Amniotic epithelial cell (primary cell): ENCODE measurements around the gene GRAP2.

Experiments
- DNase-seq: peaks from one replicate; pipeline ENCODE4 v3.0.0-alpha.2; 2010; ENCODE audit warnings: low read depth

GRAP2 gene

DNA sequence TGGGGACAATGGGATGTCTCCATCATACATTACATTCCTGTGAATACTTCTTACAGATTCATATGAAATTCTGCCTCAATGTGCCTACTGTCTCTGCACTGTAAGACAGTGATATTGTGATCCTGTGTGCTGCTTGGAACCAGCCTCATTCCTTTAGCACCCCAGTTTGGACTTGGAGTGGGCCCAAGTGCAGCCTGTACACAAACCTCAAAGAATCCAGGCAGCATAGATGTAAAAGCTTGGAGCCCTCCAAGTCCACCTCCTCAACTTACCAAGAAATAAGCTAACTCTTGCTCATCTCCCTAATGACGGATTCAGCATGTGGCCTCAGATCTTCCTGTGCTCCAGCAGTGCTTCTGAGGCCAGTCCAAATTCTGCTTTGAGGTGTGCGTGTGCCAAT lies 24.4 kb downstream of the GRAP2 start:
- no peak for DNase-seq

DNA sequence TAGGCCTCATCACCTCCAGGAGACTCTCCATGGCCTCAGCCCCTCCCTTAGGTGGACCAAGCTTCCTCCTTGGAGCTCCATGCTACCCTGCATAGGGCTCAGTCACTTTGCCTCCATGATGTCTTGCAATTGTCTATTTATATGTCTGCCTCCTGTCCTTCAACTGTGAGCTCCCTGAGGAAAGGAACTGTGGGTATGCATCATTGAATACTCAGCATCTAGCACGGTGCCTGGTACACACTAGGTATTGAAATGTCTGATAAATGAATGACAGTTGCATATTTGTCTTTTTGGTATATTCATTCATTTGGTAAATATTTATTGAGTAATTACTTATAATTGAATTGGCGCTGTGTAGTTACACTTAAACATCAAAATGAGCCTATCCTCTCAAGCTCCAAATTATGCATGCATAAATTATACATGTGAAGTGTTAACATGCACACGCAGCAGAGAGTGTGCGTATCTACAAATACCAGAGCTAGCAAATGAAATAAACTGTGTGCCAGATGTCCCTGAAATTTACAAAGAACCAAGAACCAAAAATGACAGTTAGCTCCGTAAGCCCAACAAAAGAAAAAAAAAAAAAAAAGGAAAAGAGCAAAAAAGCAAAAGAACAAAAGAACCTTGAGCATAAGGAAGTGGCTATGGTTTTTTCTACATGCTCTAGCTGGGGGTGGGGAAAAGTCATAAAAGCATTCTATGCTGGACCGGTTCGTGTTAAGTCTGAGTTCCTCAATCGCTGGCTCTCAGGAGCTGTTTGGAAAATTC lies 25.2 kb downstream of the GRAP2 start:
- no peak for DNase-seq

DNA sequence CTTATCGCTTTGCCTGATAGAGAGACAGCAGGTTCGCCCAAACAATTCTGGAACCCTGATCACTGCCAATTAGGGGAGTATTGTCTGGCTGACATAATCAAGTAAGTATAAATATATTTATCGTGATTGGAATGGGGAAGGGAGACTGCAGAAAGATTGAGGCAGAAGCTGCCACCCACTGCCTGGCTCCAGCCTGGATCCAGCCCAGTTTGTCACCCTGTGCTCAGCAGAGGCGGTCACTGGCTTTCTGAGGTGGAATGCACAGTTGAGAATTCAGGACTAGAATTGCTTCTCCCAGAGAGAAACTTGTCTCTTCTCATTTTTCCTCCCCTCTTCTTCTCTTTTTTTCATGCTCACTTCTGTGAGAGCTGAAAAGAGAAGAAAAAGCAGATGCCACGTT lies 25.9 kb downstream of the GRAP2 start:
- DNase-seq: no peak

DNA sequence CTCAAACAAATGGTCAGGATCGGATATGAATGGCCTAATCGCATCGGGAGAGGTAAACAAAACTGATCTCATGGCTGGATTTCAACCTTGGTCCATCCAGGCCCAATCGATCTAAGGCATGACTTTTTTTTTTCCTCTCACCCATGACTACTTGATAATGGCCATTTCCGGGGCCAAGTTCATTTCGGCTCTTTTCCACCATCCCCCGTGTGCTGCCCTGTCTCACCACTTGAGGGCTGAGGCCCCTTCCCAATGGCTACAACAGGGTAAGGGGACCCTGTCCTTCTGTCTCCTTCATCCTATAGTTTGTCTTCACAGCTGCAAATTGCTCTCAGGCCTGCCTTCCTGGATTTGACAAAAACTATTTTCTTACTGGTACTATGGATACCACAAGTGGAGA lies 26.7 kb downstream of the GRAP2 start:
- no peak for DNase-seq

DNA sequence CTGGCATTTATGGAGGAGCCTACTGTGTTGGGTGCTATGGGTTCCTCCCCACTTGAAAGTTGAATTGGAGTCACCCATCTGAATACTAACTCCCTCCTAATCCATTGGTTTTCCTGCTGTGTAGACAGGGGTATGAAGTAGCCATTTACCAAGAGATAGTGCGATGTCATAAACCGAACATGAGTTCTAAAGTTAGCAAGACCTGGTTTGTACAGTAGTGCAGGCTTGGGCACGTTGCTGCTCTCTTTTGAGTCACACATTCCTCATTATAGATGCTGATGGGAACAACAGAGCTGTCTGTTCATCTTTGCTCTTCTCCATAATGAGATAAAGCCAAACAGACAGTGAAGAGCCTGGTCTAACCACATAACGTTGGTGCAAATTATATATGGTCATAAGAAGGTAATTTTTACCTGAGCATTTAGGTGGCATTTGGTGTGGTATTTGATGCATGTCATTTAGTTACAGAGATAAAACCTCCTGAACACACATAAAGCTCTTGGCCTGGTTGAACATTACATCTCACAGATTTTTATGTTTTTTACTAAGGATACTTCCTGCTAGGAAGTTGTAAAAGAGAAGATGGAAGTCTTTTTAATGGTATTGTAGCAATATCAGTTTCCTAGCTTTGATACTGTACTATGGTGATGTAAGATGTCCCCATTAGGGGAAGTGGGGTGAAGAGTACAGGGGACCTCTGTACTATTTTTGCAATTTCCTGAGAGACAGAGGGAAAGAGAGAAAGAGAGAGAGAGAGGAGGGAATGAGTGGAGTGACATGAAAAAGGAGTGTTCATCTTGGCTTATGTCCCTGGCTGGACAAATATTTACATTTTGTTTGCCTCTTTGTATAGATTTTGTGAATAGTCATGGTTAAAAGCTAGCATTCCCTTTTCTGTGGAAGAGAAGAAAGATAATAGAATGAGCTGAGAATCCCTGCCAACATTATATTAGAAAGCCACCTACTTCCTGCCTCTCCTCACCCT lies 27.9 kb downstream of the GRAP2 start:
- DNase-seq: no peak

DNA sequence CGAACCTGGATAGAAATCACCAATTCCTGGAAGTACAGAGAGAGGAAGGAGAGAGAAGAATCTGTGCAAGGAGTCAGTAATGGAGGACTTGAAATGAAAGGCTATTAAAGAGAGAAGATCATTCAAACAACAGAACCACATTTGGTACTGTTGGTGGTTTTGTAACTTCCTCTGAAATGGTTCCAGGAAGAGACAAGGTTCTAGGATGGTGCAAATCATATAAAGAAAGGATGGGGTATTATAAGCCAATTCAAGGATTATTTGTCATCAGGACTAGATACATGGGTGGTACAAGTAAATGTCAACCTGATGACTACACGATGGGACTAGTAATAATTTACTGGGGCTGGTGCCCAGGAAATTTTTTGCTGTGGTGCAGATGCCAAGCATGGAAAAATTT lies 30.4 kb downstream of the GRAP2 start:
- no peak for DNase-seq

DNA sequence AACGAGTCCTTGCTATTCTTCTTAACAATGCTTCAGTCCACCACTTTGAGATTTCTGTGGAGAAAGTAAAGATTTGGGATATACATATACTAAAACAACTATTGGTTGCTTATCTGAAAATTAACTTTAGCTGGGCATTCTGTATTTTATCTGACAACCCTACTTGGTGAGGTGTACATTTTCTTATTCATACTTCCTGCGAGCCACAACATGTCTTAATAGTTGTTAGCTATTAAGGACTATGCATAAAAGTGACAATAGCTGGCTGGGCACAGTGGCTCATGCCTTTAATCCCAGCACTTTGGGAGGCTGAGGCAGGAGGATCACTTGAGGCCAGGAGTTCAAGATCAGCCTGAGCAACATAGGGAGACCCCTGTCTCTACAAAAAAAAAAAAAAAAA lies 31.3 kb downstream of the GRAP2 start:
- DNase-seq: no peak

DNA sequence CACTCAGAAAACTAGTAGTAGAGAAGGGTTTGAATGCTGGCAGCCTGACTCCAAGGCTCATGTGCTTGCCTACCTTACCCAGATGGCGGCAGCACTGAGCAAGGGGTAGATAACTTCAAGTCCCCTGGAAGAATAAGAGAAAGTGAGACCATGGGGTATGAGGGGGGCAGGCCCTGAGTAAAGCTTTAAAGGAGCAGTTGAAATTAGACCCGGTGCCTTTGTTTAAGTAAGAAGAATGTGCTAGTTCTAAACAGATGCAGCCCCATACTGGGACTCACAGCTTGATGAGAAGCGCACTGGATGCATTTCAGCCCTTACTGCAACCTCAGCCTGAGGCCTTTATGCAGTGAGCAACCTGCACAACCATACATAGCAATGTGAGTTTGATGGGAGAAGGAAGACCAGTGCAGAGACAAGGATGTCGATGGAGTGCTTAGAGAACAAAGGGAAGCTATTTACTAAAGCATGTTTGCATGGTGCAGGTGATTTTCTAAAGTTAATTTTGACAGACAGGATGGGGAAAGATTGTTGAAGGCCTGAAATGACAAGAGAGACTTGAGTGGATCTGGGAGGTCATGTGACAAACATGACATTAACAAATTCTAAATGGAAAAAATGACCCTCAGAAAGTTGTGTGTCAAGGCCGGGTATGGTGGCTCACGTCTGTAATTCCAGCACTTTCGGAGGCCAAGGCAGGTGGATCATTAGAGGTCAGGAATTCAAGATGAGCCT lies 32.2 kb downstream of the GRAP2 start:
- peak; percentile 33 for DNase-seq

DNA sequence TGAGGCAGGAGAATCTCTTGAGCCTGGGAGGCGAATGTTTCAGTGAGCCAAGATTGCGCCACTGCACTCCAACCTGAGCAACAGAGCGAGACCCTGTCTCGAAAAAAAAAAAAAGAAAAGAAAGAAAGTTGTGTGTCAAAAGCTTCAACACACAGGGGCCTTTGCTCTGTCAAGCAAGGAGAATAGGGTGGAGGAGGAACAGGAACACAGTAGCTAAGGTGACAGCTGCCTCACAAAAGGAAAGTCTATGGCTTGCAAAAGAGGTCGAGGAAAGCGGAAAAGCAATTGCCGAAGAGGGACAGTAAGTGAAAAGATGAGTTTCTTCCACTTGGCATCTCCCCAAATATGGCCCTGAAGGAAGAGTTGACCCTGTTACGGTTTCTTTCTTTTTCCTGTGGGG lies 32.9 kb downstream of the GRAP2 start:
- no peak for DNase-seq

DNA sequence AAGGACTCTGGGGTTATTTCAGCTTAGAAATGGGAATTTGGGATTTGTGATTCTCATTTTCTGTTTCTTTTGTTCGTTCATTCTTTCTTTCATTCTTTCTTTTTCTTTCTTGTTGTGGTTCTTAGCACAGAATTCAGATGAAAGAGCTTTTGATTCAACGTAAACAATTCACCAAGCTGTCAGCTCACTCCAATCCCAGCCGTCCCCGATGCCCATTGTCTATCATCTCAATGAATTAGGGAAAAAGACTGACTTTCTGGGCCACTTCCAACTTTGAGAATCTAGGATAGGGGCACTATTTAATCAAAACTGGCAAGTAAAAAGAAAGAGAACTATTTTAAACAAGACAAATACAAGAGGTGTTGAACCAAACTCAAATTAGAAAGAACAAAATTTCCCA lies 34.2 kb downstream of the GRAP2 start:
- no peak for DNase-seq

DNA sequence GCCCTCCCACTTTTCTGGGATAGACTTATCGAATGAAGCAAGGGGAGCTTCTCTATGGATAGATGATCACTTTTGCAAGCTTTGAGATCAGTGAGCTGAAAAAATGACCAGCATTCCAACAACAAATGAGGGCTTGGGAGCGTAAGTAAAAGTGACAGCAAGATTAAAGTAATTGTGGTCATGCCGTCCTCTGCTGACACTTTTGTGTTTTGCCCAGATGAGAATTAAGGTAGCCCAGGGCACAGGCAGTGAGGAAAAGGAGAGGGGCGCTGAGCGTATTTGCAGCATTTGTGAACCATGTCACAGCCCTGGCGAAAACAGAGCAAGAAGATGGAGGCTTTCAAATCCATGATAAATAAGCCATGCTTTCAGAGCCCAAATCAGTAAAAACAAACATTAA lies 34.7 kb downstream of the GRAP2 start:
- no peak for DNase-seq

DNA sequence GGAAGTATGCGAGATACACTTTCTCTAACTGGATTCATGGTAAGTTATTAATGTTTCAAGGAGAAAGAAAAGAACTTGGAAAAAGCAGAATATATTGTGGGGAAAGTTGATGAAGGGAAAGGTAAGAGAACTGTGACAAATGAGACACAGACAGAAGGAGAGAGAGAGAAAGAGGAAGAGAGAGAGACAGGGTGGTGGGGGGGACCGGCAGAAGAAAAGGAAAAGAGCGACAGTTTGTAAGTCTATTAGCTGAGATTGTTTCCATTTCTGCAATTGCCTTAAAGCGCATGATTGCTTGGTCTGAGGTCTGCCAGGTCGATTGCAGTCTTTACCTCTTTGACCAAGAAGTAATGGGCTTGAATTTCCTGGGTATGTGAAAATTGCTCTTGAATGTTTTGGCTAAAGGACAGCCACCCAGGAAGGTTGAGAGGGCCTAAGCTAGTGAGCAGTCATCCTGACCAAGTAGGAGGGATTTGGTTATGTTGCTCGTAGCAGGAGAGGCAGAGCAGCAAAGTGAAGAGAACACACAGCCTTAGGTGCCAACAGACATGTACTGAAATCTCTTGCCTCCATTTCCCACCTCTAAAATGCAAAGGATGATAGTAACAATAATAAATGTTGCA lies 35.8 kb downstream of the GRAP2 start:
- no peak for DNase-seq

DNA sequence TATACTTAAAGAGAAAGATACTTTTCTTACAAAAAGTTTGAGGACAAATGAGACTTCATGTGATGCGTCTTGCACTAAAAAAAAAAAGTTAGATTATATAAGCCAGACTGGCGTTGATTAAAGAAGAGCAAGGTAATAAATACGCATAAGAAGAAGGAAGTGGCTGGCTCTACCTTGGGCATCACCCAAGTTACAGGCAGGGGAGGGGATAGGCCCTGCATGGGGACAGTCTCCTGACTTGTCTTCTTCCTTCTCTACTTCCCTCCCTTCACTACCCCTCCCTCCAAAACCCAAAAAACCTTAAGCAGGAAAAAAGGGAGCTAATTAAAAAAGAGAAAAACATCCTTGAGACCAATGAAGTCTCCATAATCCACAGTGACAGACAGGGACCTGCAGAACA lies 37.0 kb downstream of the GRAP2 start:
- DNase-seq: no peak

DNA sequence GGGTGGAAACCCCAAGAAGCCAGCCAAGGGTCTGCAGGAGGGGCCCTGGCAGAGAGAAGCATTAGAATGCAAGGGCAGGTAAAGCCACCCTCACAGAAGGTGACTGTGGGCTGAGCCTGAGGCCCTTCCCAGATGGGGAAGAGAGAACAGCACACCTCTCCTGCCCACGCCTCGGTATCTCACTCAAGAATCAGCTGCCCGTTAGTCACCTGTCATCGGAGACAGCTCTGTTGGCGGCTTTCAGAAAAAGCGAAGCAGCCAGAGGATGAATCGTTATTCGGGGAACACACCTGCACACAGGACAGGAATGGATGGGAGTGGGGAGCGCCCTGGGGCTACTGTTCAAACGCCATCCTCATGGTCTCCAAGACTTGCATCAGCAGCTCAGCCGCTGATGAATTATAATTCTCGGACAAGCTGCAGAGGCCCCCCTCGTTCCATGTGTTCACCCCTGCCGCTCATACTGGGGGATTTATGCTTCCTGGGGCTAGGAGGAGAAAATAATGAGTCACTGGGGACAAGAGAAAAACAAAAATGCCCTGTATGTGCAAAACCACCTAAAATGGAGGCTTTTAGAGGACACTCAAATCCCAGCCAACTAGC lies 37.7 kb downstream of the GRAP2 start:
- no peak for DNase-seq

DNA sequence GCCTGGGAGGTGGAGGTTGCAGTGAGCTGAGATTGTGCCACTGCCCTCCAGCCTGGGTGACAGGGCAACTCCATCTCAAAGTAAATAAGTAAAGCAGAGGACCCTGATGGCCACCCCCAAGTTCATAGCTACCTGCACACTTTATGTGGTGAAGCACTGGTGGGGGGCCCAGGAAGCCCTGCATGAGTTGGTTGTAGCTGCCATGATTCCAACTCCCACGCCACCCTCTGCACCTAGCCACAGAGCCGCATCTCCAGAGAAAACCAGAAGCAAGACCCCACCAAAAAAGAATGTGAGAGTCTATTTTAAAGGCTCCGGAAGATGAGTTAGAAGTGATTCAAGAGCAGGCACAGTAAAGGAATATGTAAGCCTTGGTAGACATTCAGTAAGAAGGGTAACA lies 38.9 kb downstream of the GRAP2 start:
- DNase-seq: no peak

DNA sequence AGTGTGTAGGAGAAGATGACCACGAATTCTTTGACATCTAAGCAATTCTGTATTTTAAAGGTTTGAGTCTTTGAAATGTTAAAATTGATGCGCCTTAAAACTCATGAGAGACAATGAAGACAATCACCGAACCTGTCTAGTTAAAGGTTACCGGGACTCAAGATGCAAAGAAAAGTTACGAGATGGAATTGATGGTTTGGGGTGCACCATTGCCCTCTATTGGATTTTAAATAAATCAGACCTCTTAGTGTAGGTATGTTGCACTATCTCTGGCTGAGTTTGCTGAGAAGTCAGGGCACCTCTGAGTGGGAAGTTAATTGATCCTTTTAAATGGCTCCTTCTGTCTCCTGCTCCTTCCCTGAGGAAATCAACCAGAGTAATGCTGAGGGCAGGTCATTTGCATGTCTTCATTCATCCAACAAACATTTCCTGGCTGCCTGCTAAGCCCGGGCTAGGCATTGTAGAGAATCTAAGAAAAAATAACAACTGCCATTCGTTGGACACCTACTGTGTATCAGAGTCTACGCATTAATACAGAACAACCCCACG lies 39.9 kb downstream of the GRAP2 start:
- DNase-seq: no peak

DNA sequence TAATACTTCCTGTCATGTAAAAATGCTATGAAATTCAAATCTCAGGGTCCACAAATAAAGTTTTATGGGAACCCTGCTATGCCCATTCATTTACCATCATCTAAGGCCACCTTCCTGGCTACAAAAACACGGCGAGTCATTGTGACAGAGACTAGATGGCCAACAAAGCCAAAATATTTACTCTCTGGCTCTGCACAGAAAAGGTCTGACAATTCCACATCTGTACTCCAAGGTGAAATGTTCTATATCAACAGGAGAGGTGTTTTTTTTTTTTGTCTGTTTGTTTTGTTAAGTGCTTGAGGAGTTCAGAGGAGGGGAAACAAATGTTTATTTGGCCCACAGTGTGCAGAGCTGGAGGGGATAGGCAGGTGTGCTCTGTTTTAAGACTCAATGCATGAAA lies 40.7 kb downstream of the GRAP2 start:
- no peak for DNase-seq

DNA sequence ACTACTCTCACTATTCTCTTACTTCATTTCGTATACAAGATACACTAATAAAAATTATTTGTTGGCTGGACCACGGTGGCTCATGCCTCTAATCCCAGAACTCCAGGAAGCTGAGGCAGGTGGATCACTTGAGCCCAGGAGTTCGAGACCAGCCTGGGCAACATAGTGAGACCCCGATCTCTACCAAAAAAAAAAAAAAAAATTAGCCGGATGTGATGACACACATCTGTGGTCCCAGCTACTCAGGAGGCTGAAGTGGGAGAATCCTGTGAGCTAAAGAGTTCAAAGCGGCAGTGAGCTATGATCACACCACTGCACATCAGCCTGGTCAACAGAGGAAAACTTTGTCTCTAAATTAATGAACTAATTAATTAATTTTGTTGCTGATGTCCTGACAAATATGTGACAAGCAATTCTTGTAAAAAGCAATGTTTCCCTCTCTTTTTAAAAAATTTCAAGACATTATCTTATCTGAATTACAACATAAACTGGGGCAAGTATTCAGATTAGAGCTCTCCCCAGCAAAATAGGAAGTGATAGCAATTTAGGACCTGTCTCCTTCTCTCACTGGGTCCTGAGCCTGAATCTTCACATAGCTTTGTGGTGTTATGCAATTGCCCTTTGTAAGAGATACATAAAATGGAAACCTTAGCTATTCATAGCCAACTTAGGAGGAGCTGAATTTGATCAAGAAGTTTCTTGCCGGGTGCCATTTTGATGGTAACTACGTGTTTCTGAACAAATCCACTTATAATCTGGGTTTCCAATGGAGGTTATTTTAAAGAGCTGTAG lies 41.8 kb downstream of the GRAP2 start:
- peak; percentile 25 for DNase-seq

DNA sequence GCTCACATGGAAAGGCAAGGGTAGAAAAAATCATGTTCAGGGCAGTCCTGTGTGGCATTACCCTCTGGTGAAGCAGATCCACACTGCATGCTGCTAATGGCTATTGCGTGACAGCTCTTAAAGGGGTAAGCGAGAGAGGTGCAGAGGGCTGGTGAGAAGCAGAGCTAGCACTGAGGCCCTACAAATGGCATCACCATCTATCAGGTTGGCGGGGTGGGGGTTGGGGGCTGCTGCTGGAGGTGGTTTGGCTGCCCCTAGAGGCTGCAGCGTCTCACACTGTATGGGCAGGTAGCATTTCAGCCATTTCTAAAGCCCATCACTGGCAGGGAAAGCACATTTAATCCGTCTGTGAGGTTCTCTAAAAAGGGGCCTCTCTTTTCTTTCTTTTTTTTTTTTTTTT lies 42.5 kb downstream of the GRAP2 start:
- DNase-seq: no peak
